Smooth muscle cell (in vitro differentiated cells): ENCODE results near the gene GGN. TPM values are rescaled to one million over a fixed set of nuclear protein-coding genes. Genes with fewer than 3 reads are reported as not detected.
"Not testable (repeated sequence)": the region's sequence is repeated elsewhere in the genome, so short reads cannot be mapped to it uniquely, and the experiment has no call there.

Source experiments
- DNase-seq: peaks from one replicate; lab custom pipeline; 2025; ENCODE audit not compliant: unreplicated experiment; lab: John Stamatoyannopoulos, UW
- H2AFZ ChIP-seq: fragments of 200-600 bp; sonication (generic); 2 replicates; pipeline ENCODE4 v1.6.0; 2016; ENCODE audit warnings: antibody characterized with exemption, low read depth, mild to moderate bottlenecking
- H3F3A ChIP-seq: fragments of 200-600 bp; sonication (generic); 2 replicates; pipeline ENCODE4 v1.6.0; 2017; ENCODE audit warnings: antibody characterized with exemption, low read depth
- H3K27ac ChIP-seq: fragments of 200-600 bp; sonication (generic); 2 replicates; pipeline ENCODE4 v1.5.1; 2016; ENCODE audit warnings: low read depth, mild to moderate bottlenecking
- H3K27me3 ChIP-seq: fragments of 200-600 bp; sonication (generic); 2 replicates; pipeline ENCODE4 v1.6.1; 2016; ENCODE audit warnings: low read depth, mild to moderate bottlenecking
- H3K36me3 ChIP-seq: fragments of 200-600 bp; sonication (generic); 2 replicates; pipeline ENCODE4 v1.5.1; 2016; ENCODE audit warnings: low read depth
- H3K4me1 ChIP-seq: fragments of 200-600 bp; sonication (generic); 2 replicates; pipeline ENCODE4 v1.5.1; 2016; ENCODE audit warnings: low read depth
- H3K4me2 ChIP-seq: fragments of 200-600 bp; sonication (generic); 2 replicates; pipeline ENCODE4 v1.6.0; 2016; ENCODE audit warnings: mild to moderate bottlenecking
- H3K4me3 ChIP-seq: fragments of 200-600 bp; sonication (generic); 2 replicates; pipeline ENCODE4 v1.5.1; 2016; ENCODE audit warnings: mild to moderate bottlenecking
- H3K79me2 ChIP-seq: fragments of 200-600 bp; sonication (generic); 2 replicates; pipeline ENCODE4 v1.6.0; 2016; ENCODE audit warnings: low read depth, mild to moderate bottlenecking
- H3K9ac ChIP-seq: fragments of 200-600 bp; sonication (generic); 2 replicates; pipeline ENCODE4 v1.6.0; 2016; ENCODE audit warnings: low read depth
- H3K9me3 ChIP-seq: fragments of 200-600 bp; sonication (generic); replicated peaks from 2 replicates; pipeline ENCODE4 v1.5.1; 2016; ENCODE audit warnings: low read depth
- H4K20me1 ChIP-seq: fragments of 200-600 bp; sonication (generic); 2 replicates; pipeline ENCODE4 v1.6.0; 2016; ENCODE audit warnings: low read depth
- WGBS: methylation state at CpG from one replicate; pipeline ENCODE4 v1.1.7; 2016; ENCODE audit warnings: low lambda C conversion rate; 5-methylcytosine and 5-hydroxymethylcytosine counted together
- polyA plus RNA-seq: library from polyadenylated mRNA; unstranded; fragments of >200 nt; fragmentation: Nextera tagmentation; extraction: Ambion mirVana; gene quantifications from 2 replicates; pipeline ENCODE4 v1.2.1, GENCODE V29; 2016
- total RNA-seq: library from RNA; depleted of rRNA; stranded (reverse); fragments of >200 nt; gene quantifications from 2 replicates; pipeline ENCODE4 v1.2.3, GENCODE V29; 2014
- TF ChIP-seq, protein P1 (sequence below): fragments of 200-600 bp; sonication (generic); IDR thresholded peaks from 2 replicates; pipeline ENCODE4 v1.5.1; 2017; ENCODE audit warnings: borderline replicate concordance, mild to moderate bottlenecking, antibody characterized with exemption; ENCODE audit not compliant: insufficient read depth, poor library complexity, severe bottlenecking

GGN gene
- total and polyA plus RNA-seq, 2 experiments from 2014 or later: 1.00 to 2.1 TPM

GRCh38 chr19:38370299-38370698, 17.5 kb downstream of the GGN start:
- H3K36me3 ChIP-seq: no peaks in the 10 kb centered on the region
- H3K27ac ChIP-seq: no peak overlapping the region
- H3K9ac ChIP-seq: no peak overlapping the region
- TF ChIP-seq, protein P1, sequence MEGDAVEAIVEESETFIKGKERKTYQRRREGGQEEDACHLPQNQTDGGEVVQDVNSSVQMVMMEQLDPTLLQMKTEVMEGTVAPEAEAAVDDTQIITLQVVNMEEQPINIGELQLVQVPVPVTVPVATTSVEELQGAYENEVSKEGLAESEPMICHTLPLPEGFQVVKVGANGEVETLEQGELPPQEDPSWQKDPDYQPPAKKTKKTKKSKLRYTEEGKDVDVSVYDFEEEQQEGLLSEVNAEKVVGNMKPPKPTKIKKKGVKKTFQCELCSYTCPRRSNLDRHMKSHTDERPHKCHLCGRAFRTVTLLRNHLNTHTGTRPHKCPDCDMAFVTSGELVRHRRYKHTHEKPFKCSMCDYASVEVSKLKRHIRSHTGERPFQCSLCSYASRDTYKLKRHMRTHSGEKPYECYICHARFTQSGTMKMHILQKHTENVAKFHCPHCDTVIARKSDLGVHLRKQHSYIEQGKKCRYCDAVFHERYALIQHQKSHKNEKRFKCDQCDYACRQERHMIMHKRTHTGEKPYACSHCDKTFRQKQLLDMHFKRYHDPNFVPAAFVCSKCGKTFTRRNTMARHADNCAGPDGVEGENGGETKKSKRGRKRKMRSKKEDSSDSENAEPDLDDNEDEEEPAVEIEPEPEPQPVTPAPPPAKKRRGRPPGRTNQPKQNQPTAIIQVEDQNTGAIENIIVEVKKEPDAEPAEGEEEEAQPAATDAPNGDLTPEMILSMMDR: no peak
- H2AFZ ChIP-seq: no peak overlapping the region
- H4K20me1 ChIP-seq: no peaks in the 10 kb centered on the region
- no peaks in the 10 kb centered on the region for H3K4me1 ChIP-seq
- H3K9me3 ChIP-seq: no peaks in the 10 kb centered on the region
- H3K4me3 ChIP-seq: no peak overlapping the region
- no peak for DNase-seq
- H3K4me2 ChIP-seq: no peak overlapping the region
- 71% methylated on average over 12 of the region's 12 CpGs for WGBS
- no peaks in the 10 kb centered on the region for H3F3A ChIP-seq
- H3K27me3 ChIP-seq: no peaks in the 10 kb centered on the region
- peaks cover 2% of the 10 kb centered on the region for H3K79me2 ChIP-seq

DNA sequence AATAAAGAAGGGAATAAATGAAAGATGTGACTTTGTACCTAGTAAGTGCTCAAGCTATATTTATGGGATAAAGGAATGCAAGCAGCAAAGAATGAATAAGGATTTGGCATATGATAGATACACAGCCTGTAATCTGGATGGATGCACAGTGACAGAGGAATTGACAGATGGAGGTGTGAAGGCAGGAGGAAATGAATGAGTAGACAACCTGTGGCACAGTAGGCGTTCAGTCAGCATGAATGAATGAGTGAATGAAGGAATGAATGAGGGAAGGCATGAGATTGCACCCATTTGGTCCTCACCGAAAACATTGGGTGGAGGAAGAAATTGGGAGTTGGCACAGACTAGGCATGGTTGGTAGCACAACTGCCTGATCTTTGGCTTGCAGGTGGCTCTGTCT, 18.2 kb downstream of the GGN start:
- no peak overlapping the region for H3K9ac ChIP-seq
- H4K20me1 ChIP-seq: no peaks in the 10 kb centered on the region
- H3K79me2 ChIP-seq: no peaks in the 10 kb centered on the region
- no peak for DNase-seq
- H2AFZ ChIP-seq: no peak overlapping the region
- 94% methylated on average over 2 of the region's 2 CpGs for WGBS
- no peaks in the 10 kb centered on the region for H3K27me3 ChIP-seq
- TF ChIP-seq, protein P1: no peak
- no peaks in the 10 kb centered on the region for H3F3A ChIP-seq
- no peaks in the 10 kb centered on the region for H3K36me3 ChIP-seq
- no peak overlapping the region for H3K27ac ChIP-seq
- H3K4me1 ChIP-seq: no peaks in the 10 kb centered on the region
- no peaks in the 10 kb centered on the region for H3K9me3 ChIP-seq
- H3K4me3 ChIP-seq: no peak overlapping the region
- H3K4me2 ChIP-seq: no peak overlapping the region

- Histone ChIP-seq H3K9me3 (no peaks in the 10 kb centered on the region), H3K4me3 (no peak overlapping the region), H3K27me3 (no peaks in the 10 kb centered on the region), H3K27ac (no peak overlapping the region), H4K20me1 (no peaks in the 10 kb centered on the region), H2AFZ (no peak overlapping the region), H3K9ac (no peak overlapping the region), H3K79me2 (no peaks in the 10 kb centered on the region), H3K4me1 (no peaks in the 10 kb centered on the region), H3K4me2 (no peak overlapping the region), H3K36me3 (no peaks in the 10 kb centered on the region), H3F3A (no peaks in the 10 kb centered on the region)
- TF ChIP-seq, protein P1: no peak
- no peak for DNase-seq
- WGBS: 87% methylated on average over 12 of the region's 12 CpGs
Observed at GRCh38 chr19:38367041-38367440, 20.8 kb downstream of the GGN start.

DNA sequence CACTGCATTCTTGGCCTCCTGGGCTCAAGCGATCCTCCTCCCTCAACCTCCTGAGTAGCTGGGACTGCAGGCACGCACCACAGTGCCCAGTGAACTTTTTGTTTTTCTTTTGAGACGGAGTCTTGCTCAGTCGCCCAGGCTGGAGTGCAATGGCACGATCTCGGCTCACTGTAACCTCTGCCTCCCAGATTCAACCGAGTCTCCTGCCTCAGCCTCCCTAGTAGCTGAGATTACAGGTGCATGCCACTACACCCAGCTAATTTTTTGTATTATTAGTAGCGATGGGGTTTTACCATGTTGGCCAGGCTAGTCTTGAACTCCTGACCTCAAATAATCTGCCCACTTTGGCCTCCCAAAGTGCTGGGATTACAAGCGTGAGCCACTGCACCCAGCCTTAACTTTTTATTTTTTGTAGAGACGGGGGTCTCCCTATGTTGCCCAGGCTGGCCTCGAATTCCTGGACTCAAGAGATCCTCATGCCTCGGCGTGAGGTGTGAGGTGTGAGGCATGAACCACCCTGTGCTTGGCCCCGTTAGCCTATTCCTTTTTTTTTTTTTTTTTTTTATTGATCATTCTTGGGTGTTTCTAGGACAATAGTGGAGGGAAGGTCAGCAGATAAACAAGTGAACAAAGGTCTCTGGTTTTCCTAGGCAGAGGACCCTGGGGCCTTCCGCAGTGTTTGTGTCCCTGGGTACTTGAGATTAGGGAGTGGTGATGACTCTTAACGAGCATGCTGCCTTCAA, 24.7 kb downstream of the GGN start:
- H3K4me3 ChIP-seq, H4K20me1 ChIP-seq, H3K36me3 ChIP-seq, H3F3A ChIP-seq, H3K4me1 ChIP-seq, H3K9me3 ChIP-seq, H3K27ac ChIP-seq, DNase-seq, H3K9ac ChIP-seq, H2AFZ ChIP-seq, H3K79me2 ChIP-seq: not testable (repeated sequence)
- H3K27me3 ChIP-seq: peaks cover 33% of the 10 kb centered on the region
- WGBS: 87% methylated on average over 14 of the region's 16 CpGs
- H3K4me2 ChIP-seq: peak overlapping the region; percentile 99
